Lower lobe of right lung (tissue), 2 donors: ENCODE measurements around the gene TFF1. TPM values are rescaled to one million over a fixed set of nuclear protein-coding genes. Genes with fewer than 3 reads are reported as not detected.

Source experiments
- ATAC-seq, 2 donors: fragments of 200-7000 bp; cut with Tn5 transposase; one replicate each; pipeline ENCODE4 v1.9.1; 2020 to 2022; ENCODE audit warnings: mild to moderate bottlenecking in 2 of 2, moderate library complexity in 2 of 2
- DNase-seq: peaks from one replicate; pipeline ENCODE4 v3.0.0-alpha.2; 2020
- H3K27ac ChIP-seq: fragments of 200-600 bp; one replicate; pipeline ENCODE4 v1.8.0; 2022
- H3K27me3 ChIP-seq: fragments of 200-600 bp; one replicate; pipeline ENCODE4 v1.8.0; 2022; ENCODE audit warnings: low read depth
- H3K36me3 ChIP-seq: fragments of 200-600 bp; one replicate; pipeline ENCODE4 v1.8.0; 2022; ENCODE audit warnings: mild to moderate bottlenecking
- H3K4me1 ChIP-seq: fragments of 200-600 bp; one replicate; pipeline ENCODE4 v1.8.0; 2022
- H3K4me3 ChIP-seq: fragments of 200-600 bp; one replicate; pipeline ENCODE4 v1.8.0; 2022; ENCODE audit warnings: mild to moderate bottlenecking
- H3K9me3 ChIP-seq: fragments of 200-600 bp; one replicate; pipeline ENCODE4 v1.8.0; 2022
- intact Hi-C: fragments of 100-400 bp; cut with DNase I; formaldehyde crosslinking; loops from one replicate; pipeline ENCODE4 v1.11.0; 2022
- total RNA-seq: library from RNA; stranded (reverse); fragmentation: NEBNext Ultra II Directional; extraction: Animal tissue kit (Norgen Biotek cat#: 25700); gene quantifications from one replicate; pipeline ENCODE4 v1.2.1, GENCODE V29; 2021
- TF ChIP-seq, protein P1 (sequence below): fragments of 200-600 bp; IDR thresholded peaks from one replicate; pipeline ENCODE4 v1.8.0; 2022; ENCODE audit warnings: antibody characterized with exemption, mild to moderate bottlenecking
- donor health status: DM: no; HTN: yes; CAD: no; lungs with severe emphysema.

The TFF1 gene
- total RNA-seq, 1 donor from 2014 or later: not detected

DNA sequence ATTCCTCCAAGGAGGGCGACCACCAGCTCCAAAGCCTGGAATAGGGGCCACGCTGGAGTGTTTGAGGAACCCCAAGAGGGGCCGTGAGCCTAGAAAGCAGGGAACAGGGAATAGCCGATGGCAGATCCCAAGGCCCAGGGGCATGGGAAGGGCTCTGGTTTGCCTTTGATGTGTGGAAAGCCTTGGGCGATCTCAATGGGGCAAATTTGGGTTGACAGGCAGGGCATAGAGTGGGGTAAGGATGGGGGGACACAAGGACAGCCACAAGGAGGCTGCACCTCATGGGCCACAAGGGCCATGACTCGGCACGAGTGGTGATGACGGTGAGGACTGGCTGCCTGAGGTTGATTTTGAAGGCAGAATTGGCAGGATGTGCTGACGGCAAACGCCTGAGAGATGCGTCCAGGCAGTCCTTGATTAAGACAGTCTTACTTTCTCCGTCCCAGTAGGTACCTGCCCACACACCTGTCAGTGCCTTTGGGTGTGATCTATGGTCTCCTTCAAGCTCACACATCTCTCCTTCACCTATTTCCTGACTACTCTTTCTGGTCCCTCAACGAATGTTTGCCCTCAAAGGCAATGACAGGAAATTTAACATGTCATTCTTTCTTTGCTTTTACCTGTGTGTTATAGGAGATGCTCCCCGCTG, 31.5 kb upstream of the TFF1 start:
- intact Hi-C loops: no loop called here
- no peak for ATAC-seq
- H3K27me3 ChIP-seq: no peaks in the 10 kb centered on the region
- peaks cover 2% of the 10 kb centered on the region for H3K4me1 ChIP-seq
- H3K4me3 ChIP-seq: no peak overlapping the region
- TF ChIP-seq, protein P1, sequence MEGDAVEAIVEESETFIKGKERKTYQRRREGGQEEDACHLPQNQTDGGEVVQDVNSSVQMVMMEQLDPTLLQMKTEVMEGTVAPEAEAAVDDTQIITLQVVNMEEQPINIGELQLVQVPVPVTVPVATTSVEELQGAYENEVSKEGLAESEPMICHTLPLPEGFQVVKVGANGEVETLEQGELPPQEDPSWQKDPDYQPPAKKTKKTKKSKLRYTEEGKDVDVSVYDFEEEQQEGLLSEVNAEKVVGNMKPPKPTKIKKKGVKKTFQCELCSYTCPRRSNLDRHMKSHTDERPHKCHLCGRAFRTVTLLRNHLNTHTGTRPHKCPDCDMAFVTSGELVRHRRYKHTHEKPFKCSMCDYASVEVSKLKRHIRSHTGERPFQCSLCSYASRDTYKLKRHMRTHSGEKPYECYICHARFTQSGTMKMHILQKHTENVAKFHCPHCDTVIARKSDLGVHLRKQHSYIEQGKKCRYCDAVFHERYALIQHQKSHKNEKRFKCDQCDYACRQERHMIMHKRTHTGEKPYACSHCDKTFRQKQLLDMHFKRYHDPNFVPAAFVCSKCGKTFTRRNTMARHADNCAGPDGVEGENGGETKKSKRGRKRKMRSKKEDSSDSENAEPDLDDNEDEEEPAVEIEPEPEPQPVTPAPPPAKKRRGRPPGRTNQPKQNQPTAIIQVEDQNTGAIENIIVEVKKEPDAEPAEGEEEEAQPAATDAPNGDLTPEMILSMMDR: no peak
- peaks cover 7% of the 10 kb centered on the region for H3K9me3 ChIP-seq
- no peaks in the 10 kb centered on the region for H3K36me3 ChIP-seq
- DNase-seq: no peak
- no peak overlapping the region for H3K27ac ChIP-seq

DNA sequence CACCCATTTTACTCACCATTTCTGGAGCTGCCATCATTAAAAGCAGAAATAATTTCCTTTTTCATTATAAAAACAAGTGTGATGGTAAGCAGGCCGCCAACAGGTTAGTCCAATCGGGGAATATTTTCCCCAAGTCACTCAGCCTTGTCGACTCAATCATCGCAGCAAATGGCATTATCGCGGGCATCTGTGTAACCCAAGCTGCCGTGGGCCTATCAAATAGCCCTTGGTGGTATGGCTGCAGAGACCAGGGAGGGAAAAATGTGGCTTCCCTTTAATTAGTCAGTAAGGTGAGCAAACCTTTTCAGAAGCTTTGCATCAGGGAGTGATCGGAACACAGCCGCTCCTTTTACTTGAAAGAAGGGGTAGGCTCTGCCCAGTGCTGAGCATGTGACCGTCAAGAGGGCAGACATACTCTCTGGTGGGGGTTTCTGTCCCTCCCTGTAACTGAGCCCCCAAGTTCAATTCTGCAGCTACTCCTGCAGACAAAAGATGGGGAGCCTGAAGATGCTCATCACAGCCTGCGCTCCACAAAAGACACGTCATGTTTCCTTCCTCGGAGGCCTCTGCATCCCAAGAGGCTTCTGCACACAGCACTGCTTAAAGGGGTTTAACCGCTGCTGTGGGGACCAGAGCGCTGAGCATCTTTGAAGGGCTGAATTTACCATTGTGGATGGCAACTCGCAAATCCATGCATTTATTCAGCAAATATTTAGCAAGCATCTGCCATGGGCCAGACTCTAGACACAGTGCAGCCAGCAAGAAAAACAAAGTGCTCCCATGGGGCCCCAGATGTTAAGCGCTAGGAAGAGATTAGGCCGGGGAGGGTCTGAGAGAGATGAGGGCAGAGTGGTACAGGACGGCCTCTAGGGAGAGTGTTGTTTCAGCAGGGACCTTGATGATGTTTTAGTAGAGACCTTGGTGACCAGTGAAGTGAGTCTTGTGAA, 30.7 kb upstream of the TFF1 start:
- ATAC-seq: no peak
- Histone ChIP-seq H3K4me1 (peaks cover 6% of the 10 kb centered on the region), H3K36me3 (no peaks in the 10 kb centered on the region), H3K27ac (no peak overlapping the region), H3K4me3 (no peak overlapping the region), H3K9me3 (peaks cover 7% of the 10 kb centered on the region), H3K27me3 (no peaks in the 10 kb centered on the region)
- intact Hi-C loops: no loop called here
- TF ChIP-seq, protein P1: no peak
- no peak for DNase-seq

GRCh38 chr21:42395905-42396651, 29.7 kb upstream of the TFF1 start, which contains the start of gene TMPRSS3:
TMPRSS3 (minus strand) TSS chr21:42396052; CDS start chr21:42395417, 635 bp downstream.
- intact Hi-C loops: no loop called here
- ATAC-seq: peak; percentile 89
- no peak within 1 kb of the TSS for H3K4me3 ChIP-seq
- TF ChIP-seq, protein P1: no peak
- H3K27ac ChIP-seq: peak within 1 kb of the TSS; percentile 47
- peaks cover 6% of the 10 kb centered on the region for H3K4me1 ChIP-seq
- H3K36me3 ChIP-seq: no peaks in the 10 kb centered on the region
- H3K27me3 ChIP-seq: no peaks in the 10 kb centered on the region
- peak; percentile 62 for DNase-seq
- H3K9me3 ChIP-seq: no peaks in the 10 kb centered on the region

DNA sequence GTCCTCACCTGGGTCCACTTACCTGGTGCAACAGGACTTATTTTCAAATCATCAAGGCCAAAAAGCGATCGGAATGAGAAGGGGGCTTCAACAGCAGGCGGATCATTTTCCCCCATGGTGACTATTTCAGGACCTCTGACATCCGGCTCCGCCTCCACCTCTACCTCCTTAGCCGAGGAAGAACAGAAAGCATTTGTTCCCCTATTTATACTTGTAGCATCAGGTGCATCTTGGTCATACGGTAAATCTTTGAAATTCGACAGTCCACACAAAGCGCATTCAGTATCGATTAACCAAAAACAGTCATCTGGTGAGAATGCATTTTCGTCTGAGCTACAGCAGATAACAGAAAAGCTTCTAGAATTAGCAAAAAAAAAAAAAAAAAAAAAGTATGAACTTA, 29.0 kb upstream of the TFF1 start:
- DNase-seq: no peak

More for the DNA sequence above, 29.0 kb upstream of the TFF1 start:
- H3K27ac ChIP-seq: no peak overlapping the region
- H3K36me3 ChIP-seq: no peaks in the 10 kb centered on the region
- no peaks in the 10 kb centered on the region for H3K9me3 ChIP-seq
- no peak for ATAC-seq
- peaks cover 6% of the 10 kb centered on the region for H3K4me1 ChIP-seq
- no peaks in the 10 kb centered on the region for H3K27me3 ChIP-seq
- no peak overlapping the region for H3K4me3 ChIP-seq
- TF ChIP-seq, protein P1: no peak
- intact Hi-C loops: no loop called here
